ENCODE results near the gene DDIT3. TPM values are rescaled to one million over a fixed set of nuclear protein-coding genes. Genes with fewer than 3 reads are reported as not detected.
A peak's percentile ranks its signal among the peaks of the same experiment; 100 is the strongest.

Gene DDIT3
- total RNA-seq, 1 experiment from 2014 or later: 14.1 TPM

DNA sequence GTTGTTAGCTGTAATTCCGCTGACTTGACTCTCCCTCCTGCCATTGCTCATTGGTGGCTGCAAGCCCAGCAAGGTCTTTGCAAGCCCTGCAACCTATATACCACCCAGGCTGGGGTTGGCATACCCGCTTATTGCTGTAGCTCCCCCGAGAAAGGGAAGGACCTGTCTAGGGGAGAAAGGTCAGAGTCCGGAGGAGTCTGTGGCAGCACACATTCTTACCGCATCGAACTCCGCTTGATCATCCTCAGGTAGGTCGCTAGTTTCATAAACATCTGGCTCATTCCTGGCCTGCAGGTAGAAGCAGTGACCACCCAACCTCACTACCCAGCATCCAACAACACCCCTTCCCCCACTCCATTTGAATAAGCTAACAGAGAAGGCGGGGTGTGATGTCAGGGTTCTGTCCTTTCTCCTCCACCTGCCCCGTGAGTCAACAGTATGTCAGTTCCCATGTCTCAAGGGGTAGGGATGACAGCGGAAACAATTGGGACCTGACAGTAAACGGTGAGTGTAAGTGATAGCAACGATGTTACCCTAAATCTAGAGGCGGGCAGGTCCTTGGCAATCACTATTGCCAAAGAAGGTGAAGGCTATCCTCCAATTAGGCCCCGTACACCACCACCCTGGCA is 25.6 kb upstream of the DDIT3 start:
- Histone ChIP-seq H3K23ac (ENCODE audit: insufficient read length, low read depth, low read length) (no peak overlapping the region), H4K5ac (ENCODE audit: insufficient read length, low read depth, low read length) (no peak overlapping the region), H2BK20ac (ENCODE audit: low read depth, low read length, poor library complexity, severe bottlenecking) (no peak overlapping the region), H4K91ac (ENCODE audit: insufficient read length, low read depth, low read length) (no peak overlapping the region), H2AFZ (ENCODE audit: low read length) (no peak overlapping the region), H2BK120ac (ENCODE audit: low read depth, low read length, poor library complexity, severe bottlenecking) (no peak overlapping the region), H3K9me3 (ENCODE audit: control insufficient read depth, low read depth, low read length) (no peaks in the 10 kb centered on the region), H3K27me3 (ENCODE audit: insufficient read depth, low read length) (no peaks in the 10 kb centered on the region; the same call in 1 of the 2 replicates), H3K79me1 (ENCODE audit: insufficient read depth, low read depth, low read length, poor library complexity, severe bottlenecking) (peaks cover 14% of the 10 kb centered on the region), H3T11ph (ENCODE audit: low read length) (no peak overlapping the region), H2BK12ac (ENCODE audit: insufficient read length, low read depth, low read length) (no peak overlapping the region), H4K8ac (replicated peaks; ENCODE audit: insufficient read length, low read depth, low read length) (no peak overlapping the region), H3K14ac (ENCODE audit: insufficient read depth, low read length) (no peak overlapping the region), H4K20me1 (ENCODE audit: control insufficient read depth, insufficient read depth, insufficient read length) (no peaks in the 10 kb centered on the region), H3K18ac (ENCODE audit: insufficient read length, low read depth, low read length) (no peak overlapping the region), H2BK5ac (ENCODE audit: insufficient read length, low read length) (no peak overlapping the region), H3K4me2 (ENCODE audit: insufficient read depth, insufficient read length, low read length) (peak overlapping the region; percentile 73), H3K23me2 (ENCODE audit: insufficient read length, low read depth, low read length, poor library complexity, severe bottlenecking) (peaks cover 16% of the 10 kb centered on the region), H3K79me2 (ENCODE audit: insufficient read depth, low read length) (no peaks in the 10 kb centered on the region; the same call in 1 of the 2 replicates), H3K4ac (ENCODE audit: low read depth, low read length) (no peak overlapping the region), H3K9ac (ENCODE audit: extremely low read depth, insufficient read length, low read length) (peak overlapping the region; percentile 84), H2BK15ac (ENCODE audit: low read depth, low read length) (no peak overlapping the region), H2AK5ac (ENCODE audit: insufficient read length, low read length) (no peak overlapping the region), H3K56ac (ENCODE audit: insufficient read length, low read depth, low read length) (no peak overlapping the region), H3K27ac (ENCODE audit: insufficient read length, low read depth, low read length) (no peak overlapping the region), H3K4me1 (ENCODE audit: insufficient read depth, low read length) (peaks cover 11% of the 10 kb centered on the region)
- TF ChIP-seq CTCF (conservative IDR thresholded peaks at IDR 0.05): no peak
- peaks cover 31 to 38% of the 10 kb centered on the region in 2 experiments for H3K4me1 Mint-ChIP-seq
- peaks cover 22% of the 10 kb centered on the region for H3K27me3 Mint-ChIP-seq (ENCODE audit: low read depth)
- peak overlapping the region; percentile 98 to 99 for H3K4me3 Mint-ChIP-seq
- H3K36me3 Mint-ChIP-seq (ENCODE audit: insufficient read depth in 1 of 3, low read depth in 3 of 3): peaks cover 0 to 22% (median 13%) of the 10 kb centered on the region in 3 experiments; a peak in 5 of 7 replicates
- peak overlapping the region in 1 of 3 experiments; percentile 51; a peak in 2 of 7 replicates for H3K27ac Mint-ChIP-seq
- WGBS (ENCODE audit: extremely low coverage, insufficient read length, low lambda C conversion rate): no CpG with 5 or more reads among the region's 15 CpGs
- DNase-seq: no peak
- H3K9me3 Mint-ChIP-seq: no peaks in the 10 kb centered on the region

All from H9 (cell line).